VCaP (cell line): ENCODE results near the gene SYT8.

ENCODE experiments used
- H3K27ac ChIP-seq: fragments of 450-650 bp; 2 replicates; pipeline ENCODE4 v1.5.1; 2017
- TF ChIP-seq, protein P1 (sequence below): fragments of 450-650 bp; conservative IDR thresholded peaks from 2 replicates; pipeline ENCODE4 v1.5.1; 2017; ENCODE audit warnings: mild to moderate bottlenecking, moderate library complexity

The SYT8 gene

DNA sequence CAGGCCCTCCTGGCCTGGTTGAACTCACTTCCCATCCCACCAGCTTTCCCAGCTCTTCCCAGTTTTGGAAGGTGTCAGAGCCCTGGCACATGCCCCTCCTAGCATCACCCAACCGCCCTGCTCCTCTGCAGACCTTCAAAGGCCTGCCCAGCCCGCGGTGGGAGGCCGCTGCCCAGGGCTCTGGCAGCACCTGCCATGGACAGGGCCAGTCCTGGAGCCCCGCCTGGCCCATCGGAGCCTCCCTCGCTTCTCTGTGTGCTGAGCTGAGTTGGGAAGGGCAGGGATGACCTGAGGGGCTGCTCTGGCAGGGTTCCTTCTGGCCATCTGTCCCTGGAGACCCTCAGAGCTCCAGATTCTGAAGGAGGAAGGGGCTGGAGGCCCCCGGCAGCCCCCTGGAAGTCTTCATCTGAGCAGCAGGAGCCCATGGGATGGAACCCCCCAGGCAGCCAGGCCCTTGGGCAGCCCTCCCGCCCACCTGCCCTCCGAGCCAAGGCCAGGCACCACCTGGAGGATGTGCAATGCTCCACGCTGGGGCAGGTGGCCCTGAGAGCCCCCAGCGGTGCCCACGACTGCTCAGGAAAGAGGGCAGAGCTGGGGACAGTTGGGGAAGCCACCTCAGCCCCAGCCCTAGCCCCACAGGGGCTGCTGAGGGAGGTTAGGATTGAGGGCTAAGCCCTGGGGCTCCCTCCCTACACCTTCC is 21.7 kb downstream of the SYT8 start:
- TF ChIP-seq, protein P1, sequence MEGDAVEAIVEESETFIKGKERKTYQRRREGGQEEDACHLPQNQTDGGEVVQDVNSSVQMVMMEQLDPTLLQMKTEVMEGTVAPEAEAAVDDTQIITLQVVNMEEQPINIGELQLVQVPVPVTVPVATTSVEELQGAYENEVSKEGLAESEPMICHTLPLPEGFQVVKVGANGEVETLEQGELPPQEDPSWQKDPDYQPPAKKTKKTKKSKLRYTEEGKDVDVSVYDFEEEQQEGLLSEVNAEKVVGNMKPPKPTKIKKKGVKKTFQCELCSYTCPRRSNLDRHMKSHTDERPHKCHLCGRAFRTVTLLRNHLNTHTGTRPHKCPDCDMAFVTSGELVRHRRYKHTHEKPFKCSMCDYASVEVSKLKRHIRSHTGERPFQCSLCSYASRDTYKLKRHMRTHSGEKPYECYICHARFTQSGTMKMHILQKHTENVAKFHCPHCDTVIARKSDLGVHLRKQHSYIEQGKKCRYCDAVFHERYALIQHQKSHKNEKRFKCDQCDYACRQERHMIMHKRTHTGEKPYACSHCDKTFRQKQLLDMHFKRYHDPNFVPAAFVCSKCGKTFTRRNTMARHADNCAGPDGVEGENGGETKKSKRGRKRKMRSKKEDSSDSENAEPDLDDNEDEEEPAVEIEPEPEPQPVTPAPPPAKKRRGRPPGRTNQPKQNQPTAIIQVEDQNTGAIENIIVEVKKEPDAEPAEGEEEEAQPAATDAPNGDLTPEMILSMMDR, result no peak
- H3K27ac ChIP-seq, result no peak overlapping the region

DNA sequence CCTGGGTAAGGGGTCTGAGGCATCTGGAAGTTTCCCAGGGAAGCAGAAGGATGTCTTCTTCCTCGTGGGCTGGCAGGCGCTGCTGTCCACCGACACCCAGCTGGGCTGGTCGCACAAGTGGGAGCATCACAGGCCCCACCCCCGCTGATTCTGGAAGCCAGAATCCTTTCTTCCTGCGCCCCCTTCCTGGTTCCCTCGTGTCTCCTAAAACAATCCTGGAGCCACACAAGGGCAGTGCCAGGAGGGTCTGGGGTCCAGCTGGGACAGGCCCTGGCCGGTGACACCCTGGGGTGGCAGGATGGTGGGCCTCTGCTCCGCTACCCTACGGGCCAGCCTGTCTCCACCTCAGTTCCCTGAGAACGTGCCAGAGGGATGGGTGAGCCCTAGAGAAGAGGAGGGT is 22.3 kb downstream of the SYT8 start:
- H3K27ac ChIP-seq, result no peak overlapping the region
- TF ChIP-seq, protein P1, result no peak

DNA sequence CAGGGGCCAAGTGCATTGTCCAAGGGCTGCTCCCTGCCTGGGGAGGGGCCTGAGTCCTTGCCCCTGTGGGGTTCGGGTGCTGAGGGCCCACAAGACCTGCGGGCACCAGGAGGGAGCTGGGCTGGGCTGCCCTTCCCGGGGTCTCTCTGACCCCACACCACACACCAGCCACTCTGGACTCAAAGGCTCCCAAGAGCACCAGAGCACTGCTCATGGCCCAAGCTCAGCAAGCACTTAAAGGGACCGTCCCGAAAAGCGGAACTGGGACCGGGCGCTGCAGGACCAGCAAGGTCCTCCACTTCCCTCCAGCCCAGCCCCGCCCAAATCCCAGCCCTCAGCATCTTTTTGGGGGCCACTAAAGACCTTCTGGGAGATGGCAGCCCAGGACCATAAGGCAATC is 23.4 kb downstream of the SYT8 start:
- TF ChIP-seq, protein P1, result no peak
- H3K27ac ChIP-seq, result no peak overlapping the region

- TF ChIP-seq, protein P1, result no peak
Measured at GRCh38 chr11:1858576-1858975, 23.8 kb downstream of the SYT8 start.

GRCh38 chr11:1859004-1859403 is 24.2 kb downstream of the SYT8 start:
- TF ChIP-seq, protein P1, result no peak
- H3K27ac ChIP-seq, result no peak overlapping the region

More at GRCh38 chr11:1858576-1858975, 23.8 kb downstream of the SYT8 start:
- H3K27ac ChIP-seq, result no peak overlapping the region

- TF ChIP-seq, protein P1, result no peak
- no peak overlapping the region for H3K27ac ChIP-seq
Measured at GRCh38 chr11:1860108-1860507, 25.3 kb downstream of the SYT8 start.

- H3K27ac ChIP-seq, result no peak overlapping the region
- TF ChIP-seq, protein P1, result no peak
Measured at GRCh38 chr11:1861435-1862411, 26.9 kb downstream of the SYT8 start.
